B cell (primary cell): ENCODE measurements around the gene TFF1.

Experiments
- CTCF ChIP-seq: fragments of 200-600 bp; IDR thresholded peaks from one replicate; pipeline ENCODE4 v1.8.0; 2022; ENCODE audit warnings: antibody characterized with exemption, mild to moderate bottlenecking
- EZH2 ChIP-seq: IDR thresholded peaks from 2 replicates; pipeline ENCODE4 v1.6.1; 2012; ENCODE audit warnings: borderline replicate concordance, low read depth, mild to moderate bottlenecking, moderate library complexity, low read length; ENCODE audit not compliant: insufficient read depth, poor library complexity, severe bottlenecking

GRCh38 chr21:42320791-42321190, 45.5 kb downstream of the TFF1 start:
- no peak for TF ChIP-seq CTCF
- no peak for TF ChIP-seq EZH2
